Cardiac fibroblast (primary cell): ENCODE measurements around the gene ZNF532.
A peak's percentile ranks its signal among the peaks of the same experiment; 100 is the strongest.

ENCODE experiments used
- DNase-seq, 2 donors: peaks; one replicate each; pipeline versions ENCODE4 v3.0.0 to v3.0.0-alpha.2; 2010; ENCODE audit warnings: low read depth in 2 of 2
- H3K4me3 ChIP-seq, 2 donors: replicated peaks in 1 of 2; 1 replicate in 1 of 2; 2 replicates in 1 of 2; pipeline ENCODE4 v1.5.1; 2011; ENCODE audit warnings: low read depth in 2 of 2, low read length in 2 of 2, mild to moderate bottlenecking in 2 of 2, moderate library complexity in 1 of 2
- CTCF ChIP-seq: IDR thresholded peaks from one replicate; pipeline ENCODE4 v1.5.1; 2011; ENCODE audit warnings: low read depth, mild to moderate bottlenecking, low read length, inconsistent platforms

ZNF532 gene

GRCh38 chr18:58896734-58897508 is 32.2 kb downstream of the ZNF532 start:
- no peak overlapping the region for H3K4me3 ChIP-seq
- peak; percentile 18 to 26 for DNase-seq
- no peak for TF ChIP-seq CTCF

- H3K4me3 ChIP-seq: no peak overlapping the region
- DNase-seq: no peak
- TF ChIP-seq CTCF: no peak
These were observed 33.5 kb downstream of the ZNF532 start for GRCh38 chr18:58898010-58898799.

GRCh38 chr18:58900015-58900649 is 35.5 kb downstream of the ZNF532 start:
- DNase-seq: peak; percentile 56 to 61
- TF ChIP-seq CTCF: peak; percentile 18
- no peak overlapping the region for H3K4me3 ChIP-seq

- no peak for DNase-seq
- H3K4me3 ChIP-seq: no peak overlapping the region
- no peak for TF ChIP-seq CTCF
These were observed 36.5 kb downstream of the ZNF532 start for GRCh38 chr18:58901143-58901542.

GRCh38 chr18:58901783-58902182 is 37.1 kb downstream of the ZNF532 start:
- no peak for DNase-seq
- TF ChIP-seq CTCF: no peak
- no peak overlapping the region for H3K4me3 ChIP-seq

GRCh38 chr18:58902961-58903360 is 38.3 kb downstream of the ZNF532 start:
- H3K4me3 ChIP-seq: no peak overlapping the region
- no peak for DNase-seq
- TF ChIP-seq CTCF: no peak
